Fibroblast of villous mesenchyme (primary cell): ENCODE measurements around the gene CYBA. TPM values are rescaled to one million over a fixed set of nuclear protein-coding genes. Genes with fewer than 3 reads are reported as not detected.

ENCODE experiments used
- DNase-seq: peaks from one replicate; pipeline ENCODE4 v3.0.0-alpha.2; 2010; ENCODE audit warnings: low read depth
- H3K4me3 ChIP-seq: 2 replicates; pipeline ENCODE4 v1.5.1; 2011; ENCODE audit warnings: low read depth, mild to moderate bottlenecking, low read length
- CTCF ChIP-seq: IDR thresholded peaks from 2 replicates; pipeline ENCODE4 v1.5.1; 2012; ENCODE audit warnings: low read depth, mild to moderate bottlenecking, low read length; ENCODE audit not compliant: insufficient read depth
- total RNA-seq: library from RNA; depleted of rRNA; stranded (reverse); fragments of >200 nt; gene quantifications from 2 replicates; pipeline ENCODE4 v1.2.3, GENCODE V29; 2012

Gene CYBA
- total RNA-seq, 1 donor: 167 TPM

DNA sequence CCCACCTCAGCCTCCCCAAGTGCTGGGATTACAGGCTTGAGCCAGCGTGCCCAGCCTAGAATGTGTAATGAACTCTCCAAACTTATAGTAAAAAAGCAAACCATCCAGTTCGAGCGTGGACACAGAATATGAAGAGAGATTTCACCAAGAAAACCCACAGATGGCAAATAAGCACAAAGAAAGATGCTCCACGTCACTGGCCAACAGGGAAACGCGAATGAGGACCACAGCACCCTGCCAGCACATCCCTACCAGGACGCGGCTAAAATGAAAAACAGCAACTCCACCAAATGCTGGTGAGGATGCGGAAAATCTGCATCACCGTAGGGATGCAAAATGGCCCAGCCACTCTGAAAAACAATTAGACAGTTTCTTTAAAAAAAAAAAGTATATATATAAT is 10.6 kb upstream of the CYBA start:
- no peak overlapping the region for H3K4me3 ChIP-seq
- no peak for DNase-seq
- no peak for TF ChIP-seq CTCF

DNA sequence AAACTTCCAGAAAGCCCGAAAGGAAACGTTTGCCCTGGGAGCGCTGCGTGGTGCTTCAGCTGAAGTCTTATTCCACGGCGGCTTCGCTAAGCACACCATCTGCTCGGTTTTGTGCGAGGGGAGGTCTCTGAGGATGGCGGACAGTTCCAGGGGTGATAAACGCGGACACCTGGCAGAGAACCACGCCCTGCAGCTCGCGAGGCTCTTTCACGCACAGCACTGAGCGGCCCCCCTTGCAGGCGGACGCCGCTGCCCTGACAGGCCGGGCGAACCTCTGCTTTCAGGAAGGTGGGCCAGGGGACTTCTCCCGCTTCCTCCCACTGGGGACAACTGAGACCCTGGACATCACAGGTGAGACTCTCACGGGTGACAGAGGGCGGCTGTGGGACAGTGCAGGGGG is 8.3 kb upstream of the CYBA start:
- DNase-seq: no peak
- H3K4me3 ChIP-seq: no peak overlapping the region
- no peak for TF ChIP-seq CTCF

DNA sequence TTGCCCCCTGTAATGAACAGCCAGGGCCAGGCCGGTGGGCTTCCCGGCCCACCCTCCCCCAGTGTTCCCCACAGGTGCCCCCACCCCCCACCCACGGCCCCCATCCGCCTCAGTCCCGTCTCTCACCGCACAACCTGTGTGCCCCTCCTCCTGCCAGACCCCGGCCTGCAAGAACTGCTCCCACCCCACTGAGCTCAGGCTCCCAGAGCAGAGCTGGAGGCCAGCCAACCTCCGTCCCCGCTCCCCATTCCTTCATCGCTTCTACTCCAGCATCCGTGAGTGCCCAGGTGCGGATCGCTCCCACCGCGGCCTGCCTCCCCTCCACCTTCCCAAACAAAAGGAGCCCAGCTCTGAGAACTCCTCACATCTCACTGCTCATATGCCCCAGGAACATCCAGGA is 7.9 kb upstream of the CYBA start:
- no peak for DNase-seq
- TF ChIP-seq CTCF: no peak
- no peak overlapping the region for H3K4me3 ChIP-seq

GRCh38 chr16:88657371-88657770 is 6.5 kb upstream of the CYBA start:
- no peak for TF ChIP-seq CTCF
- H3K4me3 ChIP-seq: no peak overlapping the region
- DNase-seq: no peak

DNA sequence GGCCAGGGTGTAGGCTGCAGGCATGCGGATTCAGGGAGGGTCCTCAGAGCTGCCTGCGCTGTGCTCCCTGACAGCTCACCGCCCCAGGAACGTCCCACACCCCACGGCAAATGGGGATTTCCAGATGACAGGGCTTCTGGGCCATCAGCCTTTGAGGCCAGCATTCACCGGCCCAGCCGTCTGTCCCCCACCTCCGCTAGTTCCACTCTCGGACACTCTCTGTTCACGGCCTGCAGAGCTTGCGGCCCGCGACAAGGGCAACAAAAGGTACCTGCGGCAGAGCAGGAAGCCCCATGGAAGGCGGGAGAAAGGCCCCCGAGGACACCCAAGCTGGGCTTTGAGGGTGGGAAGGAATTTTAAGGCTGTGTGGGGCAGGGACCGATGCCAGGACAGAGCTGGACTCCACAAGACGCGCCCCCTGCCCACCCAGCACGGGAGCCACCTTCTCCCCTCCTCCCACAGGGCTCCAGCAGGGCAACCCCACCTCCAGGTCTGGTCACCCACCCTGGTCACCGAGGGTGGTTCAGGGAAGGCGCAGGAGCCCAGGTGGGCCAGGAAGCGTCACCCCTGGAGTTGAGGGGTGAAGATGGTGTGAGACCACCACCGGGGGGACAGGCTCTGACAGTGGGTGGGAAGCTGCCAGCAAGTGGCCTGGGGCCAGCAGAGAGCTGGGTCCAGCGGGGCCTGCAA is 5.6 kb upstream of the CYBA start:
- H3K4me3 ChIP-seq: no peak overlapping the region
- no peak for TF ChIP-seq CTCF
- no peak for DNase-seq

DNA sequence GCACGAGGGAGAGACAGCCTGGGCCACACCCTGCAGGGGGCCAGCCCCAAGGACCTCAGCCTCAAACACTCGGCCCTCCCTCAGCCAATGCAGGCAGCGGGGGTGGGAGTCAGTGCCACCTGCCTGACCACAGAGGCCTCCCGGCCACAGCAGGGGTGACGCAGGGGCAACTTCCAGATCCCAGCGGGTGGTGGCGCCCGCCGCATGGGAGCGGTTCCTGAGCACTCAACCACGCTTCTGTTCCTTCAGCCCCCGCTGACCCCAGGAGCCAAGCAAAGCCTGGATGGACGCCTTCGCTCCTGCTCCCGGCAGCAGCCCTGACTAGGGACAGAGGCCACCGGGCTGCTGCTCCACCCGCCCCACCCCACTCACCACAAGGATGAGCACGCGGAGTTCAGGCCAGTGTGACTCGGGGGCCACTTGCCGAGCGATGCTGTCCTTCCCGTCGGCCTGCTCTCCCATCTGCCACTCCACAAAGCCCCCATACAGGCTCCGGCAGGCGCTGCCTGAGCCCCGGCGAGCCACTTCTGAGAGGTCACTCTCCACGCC is 5.0 kb upstream of the CYBA start:
- no peak overlapping the region for H3K4me3 ChIP-seq
- DNase-seq: no peak
- no peak for TF ChIP-seq CTCF
